ENCODE results near the gene OSBPL9.

The OSBPL9 gene, protein sequence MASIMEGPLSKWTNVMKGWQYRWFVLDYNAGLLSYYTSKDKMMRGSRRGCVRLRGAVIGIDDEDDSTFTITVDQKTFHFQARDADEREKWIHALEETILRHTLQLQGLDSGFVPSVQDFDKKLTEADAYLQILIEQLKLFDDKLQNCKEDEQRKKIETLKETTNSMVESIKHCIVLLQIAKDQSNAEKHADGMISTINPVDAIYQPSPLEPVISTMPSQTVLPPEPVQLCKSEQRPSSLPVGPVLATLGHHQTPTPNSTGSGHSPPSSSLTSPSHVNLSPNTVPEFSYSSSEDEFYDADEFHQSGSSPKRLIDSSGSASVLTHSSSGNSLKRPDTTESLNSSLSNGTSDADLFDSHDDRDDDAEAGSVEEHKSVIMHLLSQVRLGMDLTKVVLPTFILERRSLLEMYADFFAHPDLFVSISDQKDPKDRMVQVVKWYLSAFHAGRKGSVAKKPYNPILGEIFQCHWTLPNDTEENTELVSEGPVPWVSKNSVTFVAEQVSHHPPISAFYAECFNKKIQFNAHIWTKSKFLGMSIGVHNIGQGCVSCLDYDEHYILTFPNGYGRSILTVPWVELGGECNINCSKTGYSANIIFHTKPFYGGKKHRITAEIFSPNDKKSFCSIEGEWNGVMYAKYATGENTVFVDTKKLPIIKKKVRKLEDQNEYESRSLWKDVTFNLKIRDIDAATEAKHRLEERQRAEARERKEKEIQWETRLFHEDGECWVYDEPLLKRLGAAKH

DNA sequence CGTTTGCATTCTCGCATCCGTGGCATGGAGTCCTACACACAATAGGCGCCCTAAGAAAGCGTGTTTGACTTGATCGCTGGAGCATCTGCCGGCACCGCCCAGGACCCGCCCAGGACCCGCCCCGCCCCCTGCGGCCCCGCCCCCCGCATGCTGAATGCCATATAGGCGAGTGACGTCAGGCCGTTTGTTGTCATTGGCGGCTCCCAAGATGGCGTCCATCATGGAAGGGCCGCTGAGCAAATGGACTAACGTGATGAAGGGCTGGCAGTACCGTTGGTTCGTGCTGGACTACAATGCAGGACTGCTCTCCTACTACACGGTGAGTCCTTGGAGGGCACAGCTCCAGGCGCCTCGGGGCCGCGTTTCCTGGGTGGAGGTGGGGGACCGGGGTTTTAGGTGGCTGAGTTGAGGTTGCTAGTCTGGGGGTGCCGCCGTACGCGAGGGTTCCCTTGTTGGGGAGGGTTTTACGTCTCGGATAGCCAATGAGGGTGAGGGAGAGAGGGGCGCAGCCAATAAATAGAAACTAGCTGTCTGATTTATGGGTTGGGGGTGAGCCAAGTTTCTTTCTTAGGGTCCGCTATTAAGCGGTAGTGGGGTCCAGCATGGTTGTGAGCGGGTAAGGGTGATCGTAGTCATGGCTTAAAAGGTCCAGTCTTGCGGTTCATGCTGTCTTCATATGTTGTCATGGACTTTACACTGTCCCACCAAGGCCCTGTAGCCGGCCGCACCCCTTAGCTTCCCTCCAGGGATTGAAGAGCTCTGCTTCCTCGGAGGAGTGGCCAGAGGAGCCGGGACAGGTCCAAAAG is at the start of gene OSBPL9:
TSS of gene OSBPL9 (plus strand) at position 190 of the 806 bp plus-strand sequence. CDS start at position 209, 19 bp downstream.
- H3K36me3 Mint-ChIP-seq (ENCODE audit: low read depth) = peaks cover 3% of the 10 kb centered on the region
- peak within 1 kb of the TSS; percentile 99 for H3K27ac Mint-ChIP-seq
- peak within 1 kb of the TSS; percentile 100 for H3K4me3 Mint-ChIP-seq
- peaks cover 23% of the 10 kb centered on the region for H3K4me1 Mint-ChIP-seq (ENCODE audit: low read depth)
- peaks cover 2% of the 10 kb centered on the region for H3K27me3 Mint-ChIP-seq (ENCODE audit: low read depth)
- H3K9me3 Mint-ChIP-seq = no peaks in the 10 kb centered on the region

DNA sequence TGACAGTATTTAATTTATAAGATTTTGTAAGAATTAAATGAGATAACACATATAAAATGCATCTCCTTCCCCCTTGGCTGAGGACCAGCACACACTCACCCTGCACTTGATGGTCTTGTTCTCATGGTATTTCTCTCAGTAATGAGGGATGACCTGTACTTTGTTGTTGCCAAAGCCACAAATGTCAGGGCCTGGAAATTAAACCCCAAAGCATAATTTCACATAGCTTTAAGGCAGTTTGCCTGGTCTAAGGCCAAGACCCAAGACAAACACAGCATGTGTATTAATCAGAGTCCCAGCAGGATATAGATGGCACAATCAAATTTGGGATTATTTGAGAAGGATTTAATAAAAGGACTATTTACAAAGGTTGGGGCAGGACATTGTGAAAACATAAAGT is 49.2 kb upstream of the OSBPL9 start:
- H3K27ac Mint-ChIP-seq = no peak overlapping the region
- no peaks in the 10 kb centered on the region for H3K9me3 Mint-ChIP-seq
- peaks cover 2% of the 10 kb centered on the region for H3K36me3 Mint-ChIP-seq (ENCODE audit: low read depth)
- no peak overlapping the region for H3K4me3 Mint-ChIP-seq
- H3K4me1 Mint-ChIP-seq (ENCODE audit: low read depth) = peaks cover 41% of the 10 kb centered on the region
- H3K27me3 Mint-ChIP-seq (ENCODE audit: low read depth) = no peaks in the 10 kb centered on the region

DNA sequence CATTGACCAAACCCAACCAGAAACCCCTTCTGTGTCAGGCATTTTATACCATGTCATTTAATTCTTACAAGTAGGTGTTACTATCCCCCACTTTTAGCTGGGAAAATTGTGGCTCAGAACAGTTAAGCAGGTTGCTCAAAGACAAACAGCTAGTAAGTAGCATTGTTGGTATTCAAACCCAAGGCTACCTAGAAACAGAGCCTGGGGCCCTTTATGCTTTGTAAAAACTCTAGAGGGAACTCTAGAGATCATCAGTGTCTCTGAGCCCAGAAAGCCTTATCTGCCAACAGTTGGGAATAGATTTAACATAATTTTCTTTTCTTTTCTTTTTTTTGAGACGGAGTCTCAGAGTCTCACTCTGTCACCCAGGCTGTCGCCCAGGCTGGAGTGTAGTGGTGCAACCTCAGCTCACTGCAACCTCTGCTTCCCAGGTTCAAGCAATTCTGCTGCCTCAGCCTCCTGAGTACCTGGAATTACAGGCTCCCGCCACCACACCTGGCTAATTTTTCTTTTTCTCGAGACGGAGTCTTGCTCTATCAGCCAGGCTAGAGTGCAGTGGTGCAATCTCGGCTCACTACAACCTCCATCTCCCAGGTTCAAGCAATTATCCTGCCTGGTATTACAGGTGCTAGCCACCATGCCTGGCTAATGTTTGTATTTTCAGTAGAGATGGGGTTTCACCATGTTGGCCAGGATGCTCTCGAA is 48.5 kb upstream of the OSBPL9 start:
- H3K9me3 Mint-ChIP-seq = no peaks in the 10 kb centered on the region
- no peaks in the 10 kb centered on the region for H3K27me3 Mint-ChIP-seq (ENCODE audit: low read depth)
- peak overlapping the region; percentile 94 for H3K27ac Mint-ChIP-seq
- H3K4me3 Mint-ChIP-seq = no peak overlapping the region
- H3K36me3 Mint-ChIP-seq (ENCODE audit: low read depth) = peaks cover 2% of the 10 kb centered on the region
- H3K4me1 Mint-ChIP-seq (ENCODE audit: low read depth) = peaks cover 39% of the 10 kb centered on the region

DNA sequence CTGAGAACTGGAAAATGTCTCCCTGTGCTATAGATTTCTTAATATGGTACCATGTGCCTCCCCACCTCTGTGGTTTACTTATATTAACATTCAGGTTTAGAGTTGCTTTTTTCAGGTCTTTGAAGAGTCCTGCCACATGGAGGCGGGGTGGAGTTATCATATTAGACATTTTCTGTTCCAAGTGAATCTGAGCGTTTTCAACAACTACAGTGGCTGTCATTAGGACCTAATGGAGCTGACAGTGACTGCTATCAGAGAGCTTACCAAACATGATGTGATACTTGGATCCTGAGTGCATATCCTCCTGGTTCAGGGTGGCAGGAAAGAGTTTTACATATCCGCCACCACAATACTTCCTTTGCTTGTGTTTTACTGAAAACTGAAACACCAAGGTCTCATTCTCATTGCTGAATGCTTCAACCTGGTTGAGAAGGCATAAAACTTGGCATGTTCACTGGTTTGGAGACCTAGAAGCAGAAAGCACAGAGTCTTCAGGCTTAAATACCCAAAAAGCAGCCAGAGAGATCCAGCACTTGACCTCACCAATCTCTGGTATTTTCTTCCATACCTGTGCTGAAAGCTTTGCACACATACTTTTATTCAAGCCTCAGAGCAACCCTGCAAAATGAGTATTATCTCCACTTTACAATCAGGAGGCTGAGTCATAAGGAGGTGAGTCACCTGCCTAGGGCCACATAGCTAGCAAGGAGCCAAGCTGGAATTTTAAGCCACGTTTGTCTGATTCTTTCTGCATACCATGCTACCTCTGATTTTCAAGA is 47.4 kb upstream of the OSBPL9 start:
- Mint-ChIP-seq H3K9me3 (no peaks in the 10 kb centered on the region), H3K36me3 (ENCODE audit: low read depth) (peaks cover 2% of the 10 kb centered on the region), H3K27me3 (ENCODE audit: low read depth) (no peaks in the 10 kb centered on the region), H3K27ac (peak overlapping the region; percentile 94), H3K4me3 (peak overlapping the region; percentile 63), H3K4me1 (ENCODE audit: low read depth) (peaks cover 39% of the 10 kb centered on the region)

DNA sequence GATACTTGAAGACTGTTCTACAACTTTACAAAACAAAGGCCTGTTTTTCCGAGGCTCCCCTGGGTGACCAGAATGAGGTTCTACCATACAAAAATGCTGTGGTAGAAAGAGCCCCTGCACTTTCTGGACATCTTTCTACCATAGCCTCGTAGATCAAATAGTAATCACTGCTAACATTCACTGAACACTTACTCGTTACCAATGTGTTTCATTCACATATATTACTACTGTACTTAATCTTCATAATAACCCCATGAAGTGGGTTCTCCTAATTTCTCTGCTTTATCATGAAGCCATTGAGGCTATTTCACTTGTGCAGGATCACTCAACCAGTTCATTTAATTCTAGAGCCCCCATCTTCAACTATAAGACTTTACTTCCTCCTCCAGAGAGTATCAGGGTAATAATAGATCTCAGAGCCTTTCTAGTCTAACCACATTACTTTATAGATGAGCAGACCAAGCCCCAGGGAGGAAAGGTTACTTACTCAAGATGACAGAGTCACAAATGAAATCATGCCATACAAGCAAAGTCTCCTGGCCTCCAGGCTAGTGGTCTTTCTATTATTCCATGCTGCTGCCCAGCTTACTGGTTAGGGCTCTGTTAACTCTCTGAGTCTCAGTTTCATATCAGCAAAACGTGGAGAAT is 46.7 kb upstream of the OSBPL9 start:
- H3K4me3 Mint-ChIP-seq = peak overlapping the region; percentile 63
- peak overlapping the region; percentile 94 for H3K27ac Mint-ChIP-seq
- peaks cover 39% of the 10 kb centered on the region for H3K4me1 Mint-ChIP-seq (ENCODE audit: low read depth)
- no peaks in the 10 kb centered on the region for H3K27me3 Mint-ChIP-seq (ENCODE audit: low read depth)
- no peaks in the 10 kb centered on the region for H3K9me3 Mint-ChIP-seq
- peaks cover 2% of the 10 kb centered on the region for H3K36me3 Mint-ChIP-seq (ENCODE audit: low read depth)

DNA sequence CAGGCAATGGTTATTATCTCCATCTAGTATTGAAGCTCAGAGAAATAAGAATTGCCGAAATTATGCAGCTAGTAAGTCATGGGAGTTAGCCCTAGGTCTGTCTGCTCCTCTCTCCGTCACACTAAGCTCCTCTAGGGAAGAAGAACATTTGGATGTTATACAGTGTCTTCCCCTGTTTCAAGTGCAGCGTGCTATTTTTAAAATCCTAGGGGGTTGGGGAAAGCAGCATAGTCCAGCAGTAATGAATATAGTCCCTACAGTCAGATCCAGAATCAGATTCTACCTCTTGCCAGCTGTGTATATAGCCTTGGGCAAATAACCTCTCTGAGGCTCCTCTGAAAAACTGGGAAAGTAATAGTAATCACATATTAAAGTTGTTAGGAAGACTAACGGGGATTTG is 44.5 kb upstream of the OSBPL9 start:
- Mint-ChIP-seq H3K4me3 (no peak overlapping the region), H3K27me3 (ENCODE audit: low read depth) (no peaks in the 10 kb centered on the region), H3K4me1 (ENCODE audit: low read depth) (peaks cover 58% of the 10 kb centered on the region), H3K27ac (no peak overlapping the region), H3K36me3 (ENCODE audit: low read depth) (peaks cover 4% of the 10 kb centered on the region), H3K9me3 (peaks cover 5% of the 10 kb centered on the region)

DNA sequence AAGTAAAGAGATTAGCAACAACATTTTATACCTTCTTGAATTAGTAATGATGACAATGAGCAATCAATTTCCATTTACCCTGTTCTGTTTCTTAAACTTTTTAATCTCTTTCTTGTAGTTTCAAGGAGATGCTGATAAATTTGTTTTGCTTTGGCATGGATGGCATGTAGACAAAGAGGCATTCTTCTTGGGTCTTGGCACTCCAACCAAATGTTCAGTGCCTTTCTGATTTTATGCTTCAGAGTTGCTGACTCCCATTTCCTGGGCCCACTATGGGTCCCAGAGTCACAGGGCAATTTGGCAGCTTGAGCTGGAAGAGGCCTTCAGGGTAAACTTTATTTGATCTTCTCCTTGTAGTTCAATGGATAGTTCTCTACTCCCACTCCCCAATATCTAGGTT is 42.1 kb upstream of the OSBPL9 start:
- no peak overlapping the region for H3K27ac Mint-ChIP-seq
- H3K36me3 Mint-ChIP-seq (ENCODE audit: low read depth) = peaks cover 4% of the 10 kb centered on the region
- H3K4me1 Mint-ChIP-seq (ENCODE audit: low read depth) = peaks cover 51% of the 10 kb centered on the region
- H3K9me3 Mint-ChIP-seq = peaks cover 5% of the 10 kb centered on the region
- no peak overlapping the region for H3K4me3 Mint-ChIP-seq
- H3K27me3 Mint-ChIP-seq (ENCODE audit: low read depth) = no peaks in the 10 kb centered on the region

DNA sequence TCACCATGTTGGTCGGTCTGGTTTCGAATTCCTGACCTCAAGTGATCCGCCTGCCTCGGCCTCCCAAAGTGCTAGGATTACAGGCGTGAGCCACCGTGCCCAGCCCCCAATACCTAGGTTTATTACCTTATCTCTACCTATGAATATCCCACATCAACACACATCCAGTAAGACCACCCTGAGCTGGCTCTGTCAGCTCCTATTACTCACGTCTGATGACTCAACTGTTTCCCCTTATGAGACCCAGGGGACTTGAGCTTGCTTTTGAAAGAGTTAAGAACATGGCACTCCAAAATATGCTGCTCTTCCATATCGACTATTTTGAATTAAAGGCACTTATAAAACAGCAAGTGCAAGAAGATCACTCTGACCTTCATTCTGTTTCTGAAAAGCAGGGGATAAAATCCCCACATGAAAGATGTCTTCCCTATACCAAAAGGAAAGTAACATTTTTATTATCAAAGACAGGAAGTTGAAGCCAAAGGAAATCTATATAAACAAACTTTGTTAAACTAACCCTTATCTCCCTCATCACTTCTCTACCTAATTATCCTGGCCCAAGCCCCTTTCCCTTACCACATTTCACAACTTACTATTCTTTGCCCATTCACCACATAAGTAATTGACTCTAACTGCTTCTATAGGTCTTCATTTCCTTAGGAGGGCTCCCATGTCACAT is 41.3 kb upstream of the OSBPL9 start:
- H3K4me3 Mint-ChIP-seq = no peak overlapping the region
- H3K27ac Mint-ChIP-seq = peak overlapping the region; percentile 8
- H3K9me3 Mint-ChIP-seq = peaks cover 5% of the 10 kb centered on the region
- H3K36me3 Mint-ChIP-seq (ENCODE audit: low read depth) = peaks cover 2% of the 10 kb centered on the region
- peaks cover 44% of the 10 kb centered on the region for H3K4me1 Mint-ChIP-seq (ENCODE audit: low read depth)
- H3K27me3 Mint-ChIP-seq (ENCODE audit: low read depth) = no peaks in the 10 kb centered on the region

DNA sequence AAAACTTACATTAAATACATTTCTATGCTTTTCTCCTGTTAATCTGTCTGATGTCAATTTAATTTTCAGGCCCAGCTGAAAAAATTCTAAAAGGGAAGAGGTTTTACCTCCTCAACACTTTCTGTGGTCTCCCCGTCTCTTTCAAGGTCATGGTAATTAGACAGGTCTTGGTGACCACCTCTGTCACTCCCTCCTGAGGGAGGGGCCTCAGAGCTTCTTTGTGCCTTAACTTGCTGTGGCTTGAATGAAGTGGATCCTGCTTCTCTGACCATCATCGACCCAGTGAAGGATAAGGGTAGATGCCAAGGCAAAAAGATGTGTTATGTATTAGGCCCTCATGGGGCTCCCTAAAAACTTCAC is 40.8 kb upstream of the OSBPL9 start:
- Mint-ChIP-seq H3K36me3 (ENCODE audit: low read depth) (peaks cover 2% of the 10 kb centered on the region), H3K27ac (peak overlapping the region; percentile 8)

DNA sequence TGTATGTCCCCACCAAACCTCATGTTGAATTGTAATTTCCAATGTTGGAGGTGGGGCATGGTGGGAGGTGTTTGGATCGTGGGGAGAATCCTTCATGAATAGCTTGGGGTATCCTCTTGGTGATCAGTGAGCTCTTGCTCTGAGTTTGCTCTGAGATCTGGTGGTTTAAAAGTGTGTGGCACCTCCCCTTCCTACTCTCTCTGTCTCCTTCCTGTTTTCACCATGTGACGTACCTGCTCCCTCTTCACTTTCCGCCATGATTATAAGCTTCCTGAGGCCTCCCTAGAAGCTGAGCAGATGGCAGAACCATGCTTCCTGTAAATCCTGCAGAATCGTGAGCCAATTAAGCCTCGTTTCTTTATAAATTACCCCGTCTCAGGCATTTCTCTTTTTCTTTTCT is 40.0 kb upstream of the OSBPL9 start:
- H3K4me3 Mint-ChIP-seq = no peak overlapping the region
- H3K27me3 Mint-ChIP-seq (ENCODE audit: low read depth) = no peaks in the 10 kb centered on the region
- H3K9me3 Mint-ChIP-seq = peaks cover 5% of the 10 kb centered on the region
- peaks cover 2% of the 10 kb centered on the region for H3K36me3 Mint-ChIP-seq (ENCODE audit: low read depth)
- peaks cover 36% of the 10 kb centered on the region for H3K4me1 Mint-ChIP-seq (ENCODE audit: low read depth)
- H3K27ac Mint-ChIP-seq = peak overlapping the region; percentile 72

More for the DNA sequence above, 40.8 kb upstream of the OSBPL9 start:
- H3K4me3 Mint-ChIP-seq = no peak overlapping the region
- peaks cover 40% of the 10 kb centered on the region for H3K4me1 Mint-ChIP-seq (ENCODE audit: low read depth)
- no peaks in the 10 kb centered on the region for H3K27me3 Mint-ChIP-seq (ENCODE audit: low read depth)
- H3K9me3 Mint-ChIP-seq = peaks cover 5% of the 10 kb centered on the region

DNA sequence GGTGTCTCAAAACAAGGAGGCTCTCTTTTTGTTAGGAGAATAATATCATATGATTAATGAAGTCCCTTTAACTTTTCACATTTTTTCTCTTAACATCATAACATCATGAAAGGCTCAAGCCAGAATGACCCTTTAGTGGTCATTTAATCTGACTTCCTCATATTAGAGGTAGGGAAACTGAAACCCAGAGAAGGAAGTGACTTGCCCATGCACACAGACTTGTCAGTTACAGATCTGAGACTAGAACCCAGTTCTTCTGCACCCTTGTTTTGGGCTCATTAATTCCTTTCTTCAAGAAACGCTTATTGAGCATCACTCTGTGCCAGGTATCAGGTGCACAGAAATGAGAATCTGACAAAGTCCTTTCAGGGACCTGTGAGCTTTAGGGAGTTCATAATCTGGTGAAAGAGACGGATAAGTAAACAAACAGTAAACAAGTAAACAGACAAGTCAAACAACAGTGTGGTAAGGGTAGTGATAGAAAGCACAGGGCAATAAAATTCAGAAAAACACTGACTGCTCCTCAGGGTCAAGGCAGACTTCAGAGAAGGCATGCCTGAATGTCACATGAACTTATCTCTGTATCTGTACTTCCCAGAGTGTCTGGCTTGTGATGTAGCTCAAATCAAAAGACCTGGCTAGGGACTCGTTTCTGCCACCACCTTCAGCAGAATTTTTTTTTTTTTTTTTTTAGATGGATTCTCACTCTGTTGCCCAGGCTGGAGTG is 38.3 kb upstream of the OSBPL9 start:
- Mint-ChIP-seq H3K4me1 (ENCODE audit: low read depth) (peaks cover 30% of the 10 kb centered on the region), H3K27ac (no peak overlapping the region), H3K9me3 (peaks cover 5% of the 10 kb centered on the region), H3K36me3 (ENCODE audit: low read depth) (peaks cover 2% of the 10 kb centered on the region), H3K4me3 (no peak overlapping the region), H3K27me3 (ENCODE audit: low read depth) (no peaks in the 10 kb centered on the region)

DNA sequence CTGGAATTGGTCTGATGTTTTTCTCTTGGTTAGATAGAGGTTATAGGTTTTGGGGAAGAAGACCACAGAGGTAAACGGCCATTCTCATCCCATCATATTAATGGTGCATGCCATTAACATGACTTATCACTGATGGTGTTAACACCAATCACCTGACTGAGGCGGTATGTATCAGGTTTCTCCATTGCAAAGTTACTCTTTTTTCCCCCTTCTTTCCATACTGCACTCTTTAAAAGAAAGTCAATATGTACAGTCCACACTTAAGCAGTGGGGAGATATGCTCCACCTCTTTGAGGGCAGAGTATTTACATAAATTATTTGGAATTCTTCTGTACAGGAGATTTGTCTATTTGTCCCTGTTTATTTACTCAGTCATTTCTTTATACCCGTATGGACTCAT is 35.7 kb upstream of the OSBPL9 start:
- peaks cover 21% of the 10 kb centered on the region for H3K4me1 Mint-ChIP-seq (ENCODE audit: low read depth)
- H3K9me3 Mint-ChIP-seq = peaks cover 5% of the 10 kb centered on the region
- peaks cover 2% of the 10 kb centered on the region for H3K36me3 Mint-ChIP-seq (ENCODE audit: low read depth)

More for the DNA sequence above, 35.7 kb upstream of the OSBPL9 start:
- H3K27me3 Mint-ChIP-seq (ENCODE audit: low read depth) = no peaks in the 10 kb centered on the region
- H3K4me3 Mint-ChIP-seq = no peak overlapping the region
- no peak overlapping the region for H3K27ac Mint-ChIP-seq
